Stimulated activated naive CD4-positive, alpha-beta T cell treated with Interleukin-2 at 50 U/mL for 16 hours (primary cell): ENCODE results near the gene DNPEP.

Source experiments
- DNase-seq: peaks from one replicate; lab custom pipeline; 2025; lab: John Stamatoyannopoulos, UW

Gene DNPEP

GRCh38 chr2:219387306-219388120 is at the start of gene DNPEP:
Gene DNPEP (minus strand): TSS chr2:219387912. CDS start chr2:219387794, 118 bp downstream.
- peak; percentile 90 for DNase-seq

- no peak for DNase-seq
Observed at GRCh38 chr2:219437141-219437540, 49.4 kb upstream of the DNPEP start.

GRCh38 chr2:219436491-219436890 is 48.8 kb upstream of the DNPEP start:
- DNase-seq = no peak

- no peak for DNase-seq
Observed at GRCh38 chr2:219435701-219436100, 48.0 kb upstream of the DNPEP start.

GRCh38 chr2:219434718-219435525 is 47.2 kb upstream of the DNPEP start, which contains the start of gene SPEG:
Gene SPEG (plus strand): TSS chr2:219434843. CDS start chr2:219434978, 135 bp downstream.
- DNase-seq = no peak

- DNase-seq = no peak
Observed at GRCh38 chr2:219434468-219434717, 46.7 kb upstream of the DNPEP start.

GRCh38 chr2:219433666-219434467 is 46.2 kb upstream of the DNPEP start:
- DNase-seq = no peak

- no peak for DNase-seq
Observed at GRCh38 chr2:219430633-219431615, 43.2 kb upstream of the DNPEP start.

- DNase-seq = no peak
Observed at GRCh38 chr2:219429958-219430606, 42.4 kb upstream of the DNPEP start.

- DNase-seq = no peak
Observed at GRCh38 chr2:219428469-219428868, 40.8 kb upstream of the DNPEP start.

GRCh38 chr2:219426534-219427136 is 38.9 kb upstream of the DNPEP start:
- no peak for DNase-seq

GRCh38 chr2:219426068-219426443 is 38.3 kb upstream of the DNPEP start:
- DNase-seq = no peak

- no peak for DNase-seq
Observed at GRCh38 chr2:219425238-219426067, 37.7 kb upstream of the DNPEP start.

- no peak for DNase-seq
Observed at GRCh38 chr2:219423652-219424377, 36.1 kb upstream of the DNPEP start.

GRCh38 chr2:219422952-219423534 is 35.3 kb upstream of the DNPEP start:
- no peak for DNase-seq

GRCh38 chr2:219421323-219421722 is 33.6 kb upstream of the DNPEP start:
- no peak for DNase-seq

- no peak for DNase-seq
Observed at GRCh38 chr2:219420687-219421086, 33.0 kb upstream of the DNPEP start.
